T-helper 1 cell treated with Interleukin-12 subunit alpha and Interleukin-12 subunit beta and Interleukin-4 antibody, amounts not matched to agents 30 ng/mL and 1 ng/mL, for 36 hours (primary cell): ENCODE measurements around the gene TRMT11. TPM values are rescaled to one million over a fixed set of nuclear protein-coding genes. Genes with fewer than 3 reads are reported as not detected.
"Not testable (repeated sequence)": the region's sequence is repeated elsewhere in the genome, so short reads cannot be mapped to it uniquely, and the experiment has no call there.

ENCODE experiments used
- intact Hi-C: fragments of 100-400 bp; cut with micrococcal nuclease; formaldehyde crosslinking; loops from one replicate; pipeline ENCODE4 v1.15.1; 2024
- total RNA-seq: library from RNA; stranded (reverse); gene quantifications from 2 replicates; pipeline ENCODE4 v1.2.3, GENCODE V29; 2022

TRMT11 gene
- total RNA-seq, 1 donor from 2014 or later = 17.0 TPM

DNA sequence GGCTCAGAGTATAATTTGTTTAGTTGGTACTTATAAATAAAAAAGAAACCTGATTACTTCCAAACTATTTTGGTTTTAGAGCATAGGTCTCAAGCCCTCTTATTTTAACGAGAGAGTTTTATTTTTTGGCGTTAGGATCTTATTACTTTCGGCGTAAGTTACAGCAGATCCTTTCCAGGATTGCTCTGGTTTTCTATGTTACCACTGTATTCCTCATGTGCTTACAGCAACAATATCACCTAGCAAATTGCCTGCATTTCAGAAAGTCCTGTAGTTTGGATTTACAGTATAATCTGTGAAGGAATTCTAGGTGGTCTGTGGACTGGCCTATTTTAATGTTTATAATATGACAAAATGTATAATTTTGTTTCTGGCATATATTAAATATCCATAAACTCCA is 54.1 kb downstream of the TRMT11 start:
- intact Hi-C loops = no loop called here

DNA sequence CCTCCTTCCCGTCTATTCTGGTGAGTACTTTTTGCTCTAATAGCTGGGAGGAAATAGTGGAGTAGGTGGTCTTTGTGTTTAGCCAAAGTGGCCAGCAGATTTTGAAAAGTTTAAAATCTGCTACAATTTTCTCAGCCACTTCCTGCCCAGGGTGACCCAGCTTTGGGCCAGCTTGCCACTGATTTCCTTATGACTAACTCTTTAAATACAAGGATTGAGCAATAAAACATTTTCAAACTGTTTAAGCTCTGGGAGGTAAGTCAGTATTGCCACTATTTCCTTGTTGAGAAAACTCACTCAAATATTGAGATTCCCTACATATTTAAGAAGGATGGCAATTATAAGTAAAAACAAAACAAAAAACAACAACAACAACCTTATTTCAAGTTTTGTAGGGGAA is 54.5 kb downstream of the TRMT11 start:
- intact Hi-C loops = no loop called here

- intact Hi-C loops = no loop called here
Measured at GRCh38 chr6:126041516-126041915, 55.2 kb downstream of the TRMT11 start.

DNA sequence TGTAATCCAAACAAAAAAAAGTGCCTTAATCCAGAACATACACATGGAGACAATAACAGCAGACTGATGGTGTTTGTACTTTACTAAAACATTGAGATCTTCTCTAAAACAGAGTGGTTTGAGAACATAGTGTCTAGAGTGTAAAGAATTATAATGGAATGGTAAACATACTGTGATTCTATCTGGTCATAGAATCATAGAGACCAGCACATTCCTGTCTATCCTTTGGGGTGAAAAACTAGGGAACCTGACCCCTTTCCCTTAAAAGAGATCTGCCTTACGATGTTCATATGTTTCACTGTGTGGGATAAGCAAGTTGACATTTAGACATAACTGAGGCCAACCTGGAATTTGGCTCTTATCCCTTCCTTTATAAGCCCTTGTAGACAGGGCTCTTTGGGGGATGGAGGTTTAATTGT is 55.7 kb downstream of the TRMT11 start:
- intact Hi-C loops = no loop called here

- intact Hi-C loops = no loop called here
Measured at GRCh38 chr6:126047648-126048047, 61.3 kb downstream of the TRMT11 start.

DNA sequence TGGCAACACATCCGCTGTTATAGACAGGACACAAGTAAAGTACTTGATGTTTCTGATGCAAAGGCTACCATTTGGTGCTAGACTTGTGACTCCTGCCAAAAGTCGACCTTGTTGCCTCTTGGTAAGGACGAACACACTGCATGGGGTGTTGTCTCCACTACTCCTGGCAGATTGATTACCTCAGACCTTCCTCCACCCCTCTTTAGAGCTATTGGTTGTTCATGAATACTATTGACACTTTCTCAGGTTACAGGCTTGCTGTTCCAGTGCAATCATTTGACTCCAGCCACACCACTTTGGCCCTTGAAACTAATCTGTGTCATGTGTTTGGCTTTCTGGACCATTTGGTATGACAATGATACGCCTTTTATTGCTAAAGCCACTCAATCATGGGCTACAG is 62.3 kb downstream of the TRMT11 start:
- intact Hi-C loops = no loop called here

DNA sequence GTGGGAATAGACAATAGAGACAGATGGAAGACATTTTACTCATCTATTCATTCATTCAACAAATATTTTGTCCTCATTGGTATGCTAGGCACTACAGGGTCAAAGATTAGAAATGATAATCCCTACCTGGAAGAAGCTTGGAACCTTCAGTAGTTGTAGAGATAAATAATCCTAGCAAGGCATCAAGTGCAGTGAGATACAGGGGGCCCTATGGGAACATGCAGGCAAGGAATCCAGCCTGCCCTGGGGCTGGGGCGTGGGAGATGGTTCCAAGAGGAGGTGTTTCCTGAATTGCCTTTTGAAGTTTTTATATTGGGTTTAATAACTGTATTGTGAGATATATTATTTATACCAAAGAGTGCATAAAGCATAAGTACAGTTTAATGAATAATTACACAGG is 64.5 kb downstream of the TRMT11 start:
- intact Hi-C loops = no loop called here

GRCh38 chr6:126051791-126052190 is 65.5 kb downstream of the TRMT11 start:
- intact Hi-C loops = no loop called here

GRCh38 chr6:126052485-126052884 is 66.1 kb downstream of the TRMT11 start:
- intact Hi-C loops = no loop called here

GRCh38 chr6:126054258-126054702 is 67.9 kb downstream of the TRMT11 start:
- intact Hi-C loops = no loop called here

DNA sequence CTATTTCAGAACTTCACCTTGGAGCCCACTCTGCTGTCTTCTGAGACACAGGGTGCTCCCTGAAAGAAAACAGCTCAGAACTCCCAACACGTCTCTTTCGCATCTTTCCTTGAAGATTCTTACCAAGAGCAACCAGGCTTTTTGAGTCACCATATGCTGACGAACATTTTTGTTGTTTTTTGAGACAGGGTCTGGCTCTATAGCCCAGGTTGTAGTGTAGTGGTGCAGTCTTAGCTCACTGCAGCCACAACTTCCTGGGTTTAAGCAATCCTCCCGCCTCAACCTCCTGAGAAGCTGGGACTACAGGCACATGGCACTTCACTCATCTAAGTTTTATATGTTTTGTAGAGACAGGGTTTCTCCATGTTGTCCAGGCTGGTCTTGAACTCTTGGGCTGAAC is 68.5 kb downstream of the TRMT11 start:
- intact Hi-C loops = no loop called here

- intact Hi-C loops = no loop called here
Measured at GRCh38 chr6:126055449-126055848, 69.1 kb downstream of the TRMT11 start.

GRCh38 chr6:126056355-126057004 is 70.1 kb downstream of the TRMT11 start:
- intact Hi-C loops = no loop called here

DNA sequence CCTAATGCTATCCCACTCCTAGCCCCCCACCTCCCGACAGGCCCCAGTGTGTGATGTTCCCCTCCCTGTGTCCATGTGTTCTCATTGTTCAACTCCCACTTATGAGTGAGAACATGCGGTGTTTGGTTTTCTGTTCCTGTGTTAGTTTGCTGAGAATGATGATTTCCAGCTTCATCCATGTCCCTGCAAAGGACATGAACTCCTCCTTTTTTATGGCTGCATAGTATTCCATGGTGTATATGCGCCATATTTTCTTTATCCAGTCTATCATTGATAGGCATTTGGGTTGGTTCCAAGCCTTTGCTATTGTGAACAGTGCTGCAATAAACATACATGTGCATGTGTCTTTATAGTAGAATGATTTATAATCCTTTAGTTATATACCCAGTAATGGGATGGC is 71.7 kb downstream of the TRMT11 start:
- intact Hi-C loops = not testable (repeated sequence)

DNA sequence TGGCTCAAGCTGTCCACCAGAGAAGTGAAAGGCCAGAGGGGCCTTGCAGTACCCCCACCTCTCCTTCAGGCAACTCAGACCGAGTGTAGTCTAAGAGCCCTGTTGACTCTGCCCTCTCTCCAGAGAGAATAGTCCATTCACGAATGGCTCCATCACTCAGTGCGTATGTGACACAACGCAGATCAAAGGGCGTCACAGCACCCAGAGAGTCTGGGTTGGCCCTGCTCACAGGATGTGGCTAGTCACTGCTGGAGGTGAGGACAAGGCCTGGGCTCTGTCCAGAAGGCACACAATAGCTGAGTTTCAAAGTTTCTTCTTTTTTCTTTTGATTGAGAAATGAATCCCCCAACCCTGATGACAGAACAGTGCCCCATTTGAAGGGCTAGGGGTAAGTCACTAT is 74.1 kb downstream of the TRMT11 start:
- intact Hi-C loops = no loop called here

DNA sequence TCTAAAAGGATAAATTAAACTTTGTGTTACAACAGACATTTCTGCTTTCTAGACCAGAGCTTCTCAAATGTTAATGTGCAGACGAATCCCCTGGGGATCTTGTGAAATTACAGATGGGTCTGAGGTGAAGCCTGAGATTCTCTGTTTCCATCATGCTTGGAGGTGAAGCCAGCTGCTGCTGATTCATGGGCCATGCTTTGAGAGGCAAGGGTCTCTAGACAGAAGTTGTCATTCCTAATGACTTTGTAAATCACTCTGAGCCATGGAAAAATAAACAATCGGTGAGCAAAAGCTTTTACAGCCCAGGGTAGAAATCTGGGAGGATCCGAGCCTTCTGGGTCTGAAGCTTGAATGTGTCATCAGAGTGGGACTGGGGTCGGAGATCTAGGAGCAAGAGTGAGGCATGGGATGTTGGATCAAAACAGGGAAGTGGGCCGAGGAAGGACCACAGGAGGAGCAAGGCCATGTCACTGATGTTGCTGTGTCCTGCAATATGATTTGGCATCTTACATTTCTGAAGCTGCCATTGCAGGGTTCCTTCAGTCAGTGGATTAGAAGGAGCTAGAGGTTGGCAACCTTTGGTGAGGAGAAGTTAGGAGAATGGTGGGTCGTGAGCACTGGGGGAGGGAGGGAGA is 77.3 kb downstream of the TRMT11 start:
- intact Hi-C loops = no loop called here

DNA sequence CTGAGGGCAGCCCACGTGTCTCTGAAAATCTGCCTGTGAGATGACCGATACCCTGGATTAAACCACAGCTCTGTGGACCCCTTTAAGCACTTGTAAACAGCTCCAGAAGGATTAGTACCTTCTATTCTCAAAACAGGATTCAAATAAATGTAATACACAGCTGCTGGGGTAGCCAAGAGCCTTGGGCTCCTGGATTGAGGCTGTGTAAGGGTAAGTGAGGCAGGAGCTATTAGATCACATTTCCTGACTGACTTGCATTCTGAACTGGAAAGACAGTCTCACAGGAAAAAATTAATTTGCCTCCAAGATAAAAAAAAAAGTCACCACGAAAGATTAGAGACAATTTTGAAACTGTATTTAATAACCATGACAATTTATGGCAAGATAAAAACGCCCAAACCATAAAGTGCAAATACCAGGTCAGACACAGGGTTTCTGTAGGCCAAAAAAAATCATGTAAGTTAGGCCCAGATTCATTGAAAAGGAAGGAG is 78.0 kb downstream of the TRMT11 start:
- intact Hi-C loops = no loop called here

DNA sequence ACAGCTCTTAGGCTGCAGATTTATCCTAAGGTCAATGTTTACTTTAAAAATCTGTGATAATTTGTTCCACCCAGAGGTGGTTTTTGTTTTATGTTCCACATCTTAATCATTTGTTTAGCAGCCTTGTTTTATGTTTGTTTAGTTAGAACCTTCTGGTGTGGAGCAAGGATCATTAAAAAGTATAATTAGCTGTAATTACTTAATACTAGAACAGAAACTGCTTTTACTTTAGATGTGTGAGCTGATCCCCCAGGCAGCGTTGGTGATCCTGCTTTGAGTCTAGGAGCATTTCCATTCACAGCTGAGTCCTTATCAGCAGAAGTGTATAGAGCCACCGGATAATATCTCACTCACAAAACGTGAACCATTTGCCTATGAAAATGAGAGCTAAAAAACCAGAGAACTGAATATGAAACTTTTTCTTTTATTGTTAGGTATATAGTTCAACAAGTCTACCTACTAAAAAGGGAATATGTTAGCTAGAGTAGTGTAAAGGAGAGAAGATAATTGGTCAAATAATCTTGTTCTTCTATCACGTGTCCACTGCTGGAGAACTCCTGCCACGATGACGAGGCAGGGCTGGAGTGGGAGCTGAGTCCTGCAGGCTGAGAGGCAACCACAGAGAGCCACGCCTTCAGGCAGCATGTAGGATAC is 78.5 kb downstream of the TRMT11 start:
- intact Hi-C loops = no loop called here

DNA sequence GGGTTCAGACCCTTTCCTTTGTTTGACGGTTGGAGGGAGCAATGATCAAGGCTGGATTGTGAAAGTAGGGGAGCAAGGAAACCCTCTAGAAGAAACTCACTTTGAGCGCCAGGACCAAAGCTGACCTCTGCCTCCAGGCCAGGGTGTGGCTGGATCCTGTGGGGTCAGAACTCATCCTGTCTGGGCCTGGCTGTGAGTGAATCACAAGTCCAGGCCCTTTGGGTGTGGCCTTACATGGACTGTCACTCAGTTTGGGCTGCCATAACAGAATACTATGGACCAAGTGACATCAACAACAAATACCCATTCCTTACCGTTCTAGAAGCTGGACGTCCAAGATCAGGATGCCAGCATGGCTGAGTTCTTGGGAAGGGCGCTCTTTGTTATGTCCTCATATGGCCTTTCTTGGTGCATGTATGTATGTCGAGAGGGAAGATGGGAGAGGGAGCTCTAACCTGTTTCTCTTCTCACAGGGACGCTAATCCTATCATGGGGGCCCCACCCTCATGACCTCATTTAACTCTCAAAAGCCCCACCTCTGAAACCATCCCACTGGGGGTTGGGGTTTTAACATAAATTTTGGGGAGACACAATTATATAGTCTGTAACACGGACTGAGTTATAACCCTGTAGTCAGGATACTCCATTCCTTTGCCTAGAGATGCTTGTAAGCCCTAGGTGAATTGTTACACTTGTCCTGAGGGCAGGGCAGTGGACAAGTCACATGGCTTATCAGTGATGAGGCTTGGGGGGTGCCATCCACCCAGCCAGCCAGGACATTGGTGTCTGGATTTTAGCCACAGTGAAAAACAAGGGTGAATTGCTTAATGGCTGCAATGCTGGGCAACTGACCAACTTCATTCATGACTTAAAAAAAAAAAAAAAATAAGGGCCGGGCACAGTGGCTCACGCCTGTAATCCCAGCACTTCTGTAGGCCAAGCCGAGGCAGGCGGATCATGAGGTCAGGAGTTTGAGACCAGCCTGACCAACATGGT is 80.0 kb downstream of the TRMT11 start:
- intact Hi-C loops = no loop called here

- intact Hi-C loops = no loop called here
Measured at GRCh38 chr6:126067073-126067472, 80.7 kb downstream of the TRMT11 start.

- intact Hi-C loops = no loop called here
Measured at GRCh38 chr6:126069449-126069848, 83.1 kb downstream of the TRMT11 start.
